Measurements from ENCODE around the gene FRMD4A.

GRCh38 chr10:14004536-14004935, 326.2 kb downstream of the FRMD4A start:
- TF ChIP-seq PBX3 (IDR thresholded peaks at IDR 0.05) (no peak), CTCF (IDR thresholded peaks at IDR 0.05) (no peak), EZH2phosphoT487 (IDR thresholded peaks at IDR 0.05; ENCODE audit: borderline replicate concordance, low read depth) (no peak), FOXM1 (IDR thresholded peaks at IDR 0.05; ENCODE audit: low read depth) (no peak), TAF1 (IDR thresholded peaks at IDR 0.05; ENCODE audit: borderline replicate concordance, low read depth, low read length) (no peak), YY1 (IDR thresholded peaks at IDR 0.05; ENCODE audit: low read depth) (no peak), MAX (IDR thresholded peaks at IDR 0.05; ENCODE audit: low read depth) (no peak), USF1 (IDR thresholded peaks at IDR 0.05; ENCODE audit: borderline replicate concordance, low read depth) (no peak), RAD21 (IDR thresholded peaks at IDR 0.05; ENCODE audit: low read length) (no peak), GABPA (IDR thresholded peaks at IDR 0.05; ENCODE audit: low read depth) (no peak)
